WERI-Rb-1 (cell line): ENCODE measurements around the gene RIC1.

Experiments used
- DNase-seq: peaks from one replicate; pipeline ENCODE4 v3.0.0-alpha.2; 2020
- H3K27ac ChIP-seq: fragments of 250-450 bp; sonication (Bioruptor Pico); 2 replicates; pipeline ENCODE4 v1.5.1; 2020; ENCODE audit warnings: mild to moderate bottlenecking, moderate library complexity
- H3K27me3 ChIP-seq: fragments of 250-450 bp; sonication (Bioruptor Pico); 2 replicates; pipeline ENCODE4 v1.5.1; 2021; ENCODE audit warnings: mild to moderate bottlenecking, low read depth, moderate library complexity; ENCODE audit not compliant: insufficient read depth, severe bottlenecking
- H3K36me3 ChIP-seq: fragments of 250-450 bp; sonication (Bioruptor Pico); 2 replicates; pipeline ENCODE4 v1.5.1; 2020; ENCODE audit warnings: mild to moderate bottlenecking, moderate library complexity
- H3K4me3 ChIP-seq: 2 replicates; pipeline ENCODE4 v1.5.1; 2011; ENCODE audit warnings: low read depth, mild to moderate bottlenecking, control low read depth, low read length
- H3K9me3 ChIP-seq: fragments of 250-450 bp; sonication (Bioruptor Pico); 2 replicates; pipeline ENCODE4 v1.5.1; 2021; ENCODE audit warnings: mild to moderate bottlenecking, moderate library complexity; ENCODE audit not compliant: severe bottlenecking
- CTCF ChIP-seq: IDR thresholded peaks from 2 replicates; pipeline ENCODE4 v1.5.1; 2011; ENCODE audit warnings: low read depth, mild to moderate bottlenecking, control low read depth, inconsistent platforms, low read length

The RIC1 gene

GRCh38 chr9:5760338-5760737 is 131.4 kb downstream of the RIC1 start:
- Histone ChIP-seq H3K27me3 (no peaks in the 10 kb centered on the region), H3K27ac (no peak overlapping the region), H3K4me3 (no peak overlapping the region), H3K36me3 (peaks cover 19% of the 10 kb centered on the region), H3K9me3 (no peaks in the 10 kb centered on the region)
- no peak for TF ChIP-seq CTCF
- no peak for DNase-seq

GRCh38 chr9:5762421-5762820 is 133.5 kb downstream of the RIC1 start:
- Histone ChIP-seq H3K27me3 (no peaks in the 10 kb centered on the region), H3K9me3 (no peaks in the 10 kb centered on the region), H3K4me3 (no peak overlapping the region), H3K27ac (no peak overlapping the region), H3K36me3 (peaks cover 22% of the 10 kb centered on the region)
- no peak for TF ChIP-seq CTCF
- DNase-seq, result no peak

GRCh38 chr9:5764130-5764868 is 135.4 kb downstream of the RIC1 start:
- no peaks in the 10 kb centered on the region for H3K9me3 ChIP-seq
- no peak for TF ChIP-seq CTCF
- peaks cover 24% of the 10 kb centered on the region for H3K36me3 ChIP-seq
- H3K27me3 ChIP-seq, result no peaks in the 10 kb centered on the region
- DNase-seq, result no peak
- H3K4me3 ChIP-seq, result no peak overlapping the region
- H3K27ac ChIP-seq, result no peak overlapping the region

GRCh38 chr9:5767968-5768932 is 139.3 kb downstream of the RIC1 start:
- Histone ChIP-seq H3K4me3 (no peak overlapping the region), H3K27me3 (no peaks in the 10 kb centered on the region), H3K9me3 (no peaks in the 10 kb centered on the region), H3K36me3 (peaks cover 31% of the 10 kb centered on the region), H3K27ac (no peak overlapping the region)
- TF ChIP-seq CTCF, result no peak
- DNase-seq, result no peak

GRCh38 chr9:5773324-5773999 is 144.6 kb downstream of the RIC1 start:
- Histone ChIP-seq H3K36me3 (peaks cover 43% of the 10 kb centered on the region), H3K27ac (no peak overlapping the region), H3K27me3 (no peaks in the 10 kb centered on the region), H3K9me3 (no peaks in the 10 kb centered on the region), H3K4me3 (no peak overlapping the region)
- no peak for TF ChIP-seq CTCF
- DNase-seq, result no peak
